HG03025 (cell line): ENCODE measurements around the gene PLEK2.
"Not testable (repeated sequence)": the region's sequence is repeated elsewhere in the genome, so short reads cannot be mapped to it uniquely, and the experiment has no call there.

Source experiments
- ATAC-seq: cut with Tn5 transposase; IDR thresholded peaks from one replicate; pipeline ENCODE4 v1.9.1; 2021; ENCODE audit warnings: mild to moderate bottlenecking, moderate library complexity; ENCODE audit not compliant: unreplicated experiment, low FRiP score

PLEK2 gene, protein sequence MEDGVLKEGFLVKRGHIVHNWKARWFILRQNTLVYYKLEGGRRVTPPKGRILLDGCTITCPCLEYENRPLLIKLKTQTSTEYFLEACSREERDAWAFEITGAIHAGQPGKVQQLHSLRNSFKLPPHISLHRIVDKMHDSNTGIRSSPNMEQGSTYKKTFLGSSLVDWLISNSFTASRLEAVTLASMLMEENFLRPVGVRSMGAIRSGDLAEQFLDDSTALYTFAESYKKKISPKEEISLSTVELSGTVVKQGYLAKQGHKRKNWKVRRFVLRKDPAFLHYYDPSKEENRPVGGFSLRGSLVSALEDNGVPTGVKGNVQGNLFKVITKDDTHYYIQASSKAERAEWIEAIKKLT

GRCh38 chr14:67411820-67412421 is at the start of gene PLEK2:
Gene PLEK2, minus strand, starts transcription at chr14:67412165. Its CDS starts 106 bp downstream, at chr14:67412059.
- no peak for ATAC-seq

DNA sequence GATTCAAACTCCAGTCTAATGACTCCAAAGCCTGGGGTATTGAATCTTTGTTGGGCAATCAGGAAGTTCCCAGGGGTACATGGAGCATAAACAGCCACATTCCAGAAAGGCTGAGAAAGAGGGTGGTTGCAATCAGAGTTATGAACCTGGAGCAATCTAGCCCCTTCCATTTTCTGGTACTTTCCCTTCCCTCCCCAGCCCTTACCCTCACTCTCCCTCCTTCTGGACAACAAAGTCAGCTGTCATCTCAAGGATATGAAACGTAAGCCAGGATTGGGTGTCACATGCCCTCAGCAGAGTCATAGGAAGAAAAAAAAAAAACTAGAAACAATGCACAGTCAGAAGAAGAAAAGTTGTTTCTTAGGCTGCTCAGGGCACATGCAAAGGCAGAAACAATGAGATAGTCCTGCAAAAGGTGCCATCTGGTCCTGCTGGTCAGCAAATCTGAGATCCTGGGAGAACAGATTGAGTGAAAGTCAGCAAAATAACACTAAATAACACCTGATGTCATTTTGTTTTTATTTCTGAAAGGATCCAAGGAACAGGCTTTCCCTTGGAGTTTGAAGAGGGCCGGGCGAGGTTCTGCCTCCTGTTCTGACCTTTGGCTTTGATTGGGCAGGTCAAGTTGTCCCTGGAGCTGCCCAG is 49.5 kb upstream of the PLEK2 start:
- no peak for ATAC-seq

GRCh38 chr14:67459336-67459735 is 47.4 kb upstream of the PLEK2 start:
- no peak for ATAC-seq

- ATAC-seq = no peak
These were observed 45.8 kb upstream of the PLEK2 start for GRCh38 chr14:67457782-67458181.

- ATAC-seq = no peak
These were observed 44.8 kb upstream of the PLEK2 start for GRCh38 chr14:67456732-67457131.

- no peak for ATAC-seq
These were observed 41.8 kb upstream of the PLEK2 start for GRCh38 chr14:67453575-67454300.

DNA sequence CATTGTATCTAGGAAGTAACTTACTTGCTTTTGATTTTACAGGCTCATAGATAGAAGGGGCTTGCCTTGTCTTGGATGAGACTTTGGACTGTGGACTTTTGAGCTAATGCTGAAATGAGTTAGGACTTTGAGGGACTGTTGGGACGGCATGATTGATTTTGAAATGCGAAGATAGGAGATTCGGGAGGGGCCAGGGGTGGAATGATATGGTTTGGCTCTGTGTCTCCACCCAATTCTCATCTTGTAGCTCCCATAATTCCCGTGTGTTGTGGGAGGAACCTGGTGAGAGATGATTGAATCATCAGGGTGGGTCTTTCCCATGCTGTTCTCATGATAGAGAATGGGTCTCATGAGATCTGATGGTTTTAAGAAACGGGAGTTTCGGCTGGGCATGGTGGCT is 39.7 kb upstream of the PLEK2 start:
- ATAC-seq = not testable (repeated sequence)

DNA sequence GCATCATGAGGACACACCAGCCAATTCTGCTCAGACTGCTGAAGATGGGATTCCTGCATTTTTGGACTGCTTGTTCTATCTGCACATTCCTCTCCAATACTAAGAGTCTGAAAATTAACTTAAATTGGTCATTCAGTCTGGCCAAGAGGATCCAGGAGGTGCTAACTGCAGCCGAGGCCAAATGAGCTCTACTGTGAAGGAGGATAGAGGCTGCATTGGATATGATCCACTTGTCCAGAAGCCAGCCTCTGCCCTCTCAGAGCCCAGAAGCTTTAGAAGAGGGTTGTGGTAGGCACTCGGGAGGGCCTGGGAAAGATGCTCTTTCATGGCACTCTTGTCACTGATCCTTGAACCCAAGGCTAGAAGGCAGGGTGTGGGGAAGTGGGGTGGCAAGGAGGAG is 37.1 kb upstream of the PLEK2 start:
- ATAC-seq = no peak

DNA sequence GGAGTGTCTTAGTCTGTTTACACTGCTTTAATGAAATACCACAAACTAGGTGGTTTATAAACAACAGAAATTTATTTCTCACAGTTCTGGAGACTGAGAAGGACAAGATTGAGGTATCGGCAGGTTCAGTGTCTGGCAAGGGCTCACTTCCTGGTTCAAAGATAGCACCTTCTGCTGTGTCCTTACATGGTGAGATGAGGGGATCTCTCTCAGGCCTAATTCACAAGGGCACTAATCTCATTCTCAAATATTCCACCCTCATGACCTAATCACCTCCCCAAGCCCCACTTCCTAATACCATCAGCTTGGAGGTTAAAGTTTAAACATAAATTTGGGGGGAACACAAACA is 35.0 kb upstream of the PLEK2 start:
- ATAC-seq = no peak

DNA sequence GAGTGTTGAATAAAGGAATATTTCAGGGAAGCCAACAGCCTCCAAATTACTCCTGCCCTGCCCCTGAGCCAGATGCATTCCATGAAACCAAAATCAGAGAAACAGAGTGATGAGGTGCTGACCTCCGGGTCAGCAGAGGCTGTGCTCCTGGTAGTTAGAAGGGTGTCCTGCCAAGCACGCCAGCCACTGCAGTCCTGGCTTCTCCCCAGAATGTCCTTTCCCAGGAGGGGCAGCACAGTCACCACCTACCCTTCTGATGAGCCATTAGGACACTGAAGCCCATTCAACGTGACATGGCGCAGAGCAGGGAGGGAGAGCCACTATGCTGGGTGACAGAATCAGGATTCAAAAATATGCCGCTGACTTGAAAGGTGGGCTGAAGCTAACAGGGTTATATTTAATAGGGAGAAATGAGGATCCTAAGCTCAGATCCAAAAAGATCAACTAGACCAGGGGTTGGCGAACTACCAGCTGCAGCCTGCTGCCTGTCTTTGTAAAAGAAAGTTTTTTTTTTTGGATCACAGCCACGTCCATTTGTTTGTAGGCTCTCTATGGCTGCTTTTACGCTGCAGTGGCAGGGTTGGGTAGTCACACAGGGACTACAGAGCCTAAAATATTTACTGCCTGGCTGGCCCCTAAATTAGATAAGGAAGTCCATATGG is 34.5 kb upstream of the PLEK2 start:
- no peak for ATAC-seq

- ATAC-seq = no peak
These were observed 32.4 kb upstream of the PLEK2 start for GRCh38 chr14:67444395-67444794.

GRCh38 chr14:67442139-67442906 is 30.4 kb upstream of the PLEK2 start:
- ATAC-seq = no peak

DNA sequence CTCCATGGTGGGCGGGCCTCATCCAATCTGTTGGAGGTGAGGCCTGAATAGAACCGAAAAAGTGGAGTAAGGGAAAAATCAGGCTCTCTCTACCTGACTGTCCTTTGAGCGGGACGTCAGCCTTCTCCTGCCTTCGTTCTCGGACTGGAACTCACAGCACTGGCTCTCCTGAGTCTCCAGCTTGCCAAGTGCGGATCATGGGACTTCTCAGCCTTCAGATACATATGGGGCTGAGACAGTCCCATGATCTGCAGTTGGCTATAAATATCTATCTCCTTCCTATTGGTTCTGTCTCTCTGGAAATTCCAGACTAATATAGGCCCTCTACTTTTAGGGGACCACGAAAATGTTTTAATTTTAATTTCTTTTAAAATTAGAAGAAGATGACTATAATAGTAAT is 29.7 kb upstream of the PLEK2 start:
- ATAC-seq = no peak

DNA sequence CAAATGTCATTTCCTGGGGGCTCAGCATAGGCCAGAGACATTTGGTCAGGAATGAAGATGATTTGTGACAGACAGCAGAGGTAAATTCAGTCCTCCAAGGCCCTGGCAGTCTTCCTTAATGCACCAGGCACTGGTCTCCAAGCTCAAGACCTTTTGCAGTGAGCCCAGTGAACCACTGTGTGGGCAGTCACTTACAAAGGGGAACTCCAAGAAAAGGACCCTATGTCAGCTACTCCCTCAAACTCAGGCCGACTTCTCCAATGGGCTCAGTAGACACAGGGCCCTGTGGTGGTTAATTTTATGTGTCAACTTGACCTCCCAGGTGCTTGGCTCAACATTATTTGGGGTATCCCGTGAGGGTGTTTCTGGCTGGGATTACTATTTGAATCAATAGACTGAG is 29.3 kb upstream of the PLEK2 start:
- ATAC-seq = no peak

DNA sequence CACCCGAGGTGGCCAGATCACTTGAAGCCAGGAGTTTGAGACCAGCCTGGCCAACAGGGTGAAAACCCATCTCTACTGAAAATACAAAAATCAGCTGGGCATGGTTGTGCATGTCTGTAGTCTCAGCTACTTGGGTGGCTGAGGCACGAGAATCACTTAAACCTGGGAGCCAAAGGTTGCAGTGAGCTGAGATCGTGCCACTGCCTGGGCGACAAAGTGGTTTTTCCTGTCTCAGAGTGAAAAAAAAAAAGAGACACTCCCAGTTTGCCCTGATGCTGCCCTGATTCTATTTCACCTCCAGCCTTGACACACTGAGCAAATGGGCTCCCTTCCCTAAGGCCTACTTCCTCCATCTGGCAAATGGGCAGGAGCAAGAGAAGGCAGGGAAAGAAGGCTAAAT is 28.5 kb upstream of the PLEK2 start:
- no peak for ATAC-seq

DNA sequence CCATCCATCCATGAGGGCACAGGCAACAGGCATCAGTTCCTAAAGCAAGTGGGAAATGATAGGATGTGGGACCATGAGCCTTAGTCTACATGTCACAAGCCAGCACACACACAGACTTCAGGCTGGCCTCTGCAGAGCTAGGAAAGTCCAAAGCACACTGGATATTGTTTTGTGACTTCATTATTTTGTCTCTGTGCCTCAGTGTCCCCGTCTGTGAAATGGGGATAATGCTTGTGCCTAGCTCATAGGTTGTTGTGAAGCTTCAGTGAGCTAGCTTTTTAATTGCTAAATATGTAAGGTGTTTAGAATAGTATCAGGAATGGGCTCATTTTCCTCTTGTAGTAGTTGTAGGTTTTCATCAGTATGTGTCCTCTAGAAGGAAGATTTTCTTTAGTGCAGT is 27.0 kb upstream of the PLEK2 start:
- no peak for ATAC-seq

GRCh38 chr14:67436006-67436866 is 24.3 kb upstream of the PLEK2 start:
- no peak for ATAC-seq

DNA sequence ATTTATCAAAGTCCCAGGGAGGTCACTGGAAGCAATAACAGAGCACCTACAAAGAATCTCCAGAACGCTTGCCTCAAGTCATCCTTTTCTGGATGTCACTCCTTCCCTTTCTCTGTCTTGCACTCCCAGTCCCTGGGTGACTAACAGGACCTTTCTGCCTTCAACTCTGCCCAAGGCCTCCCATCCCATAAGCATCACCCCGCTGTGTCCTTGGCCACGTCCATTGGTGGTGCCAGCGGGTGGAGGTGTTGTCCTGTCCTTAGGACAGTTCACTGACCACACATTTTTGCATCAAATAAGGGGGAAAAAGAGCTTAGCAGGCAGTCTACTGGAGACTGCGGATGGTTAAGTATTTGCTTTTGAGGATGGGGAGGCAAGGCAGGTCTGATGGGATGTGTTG is 23.6 kb upstream of the PLEK2 start:
- ATAC-seq = no peak

DNA sequence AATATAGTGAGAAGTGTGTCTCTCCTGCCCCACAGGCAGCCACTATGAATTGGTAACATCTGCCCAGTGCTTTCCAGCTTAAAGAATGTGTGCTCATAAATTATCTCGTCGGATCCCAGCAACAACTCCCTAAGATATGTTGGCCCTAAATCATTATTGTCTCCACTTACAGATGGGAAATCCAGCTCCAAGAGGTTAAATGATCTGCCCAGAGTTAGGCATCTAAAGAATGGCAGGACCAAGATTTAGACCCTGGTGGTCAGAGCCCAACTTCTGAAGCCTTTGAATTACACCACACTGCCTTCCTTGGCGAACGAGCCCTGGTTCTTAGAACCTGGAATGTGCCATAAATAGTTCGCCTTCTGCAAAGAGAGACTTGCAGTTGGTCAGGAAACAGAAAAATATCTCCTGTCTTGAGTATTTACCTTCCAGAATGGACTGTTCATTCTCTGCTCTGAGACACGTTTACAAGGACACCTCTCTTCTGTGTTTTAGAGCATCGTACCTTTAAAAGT is 20.1 kb upstream of the PLEK2 start:
- ATAC-seq = no peak
